Activated T-cell treated with anti-CD3 and anti-CD28 coated beads for 24 hours (primary cell): ENCODE data around the gene NAV2.

Experiments
- DNase-seq: peaks from one replicate; pipeline ENCODE4 v3.0.0-alpha.2; 2020; ENCODE audit warnings: low read depth

NAV2 gene

DNA sequence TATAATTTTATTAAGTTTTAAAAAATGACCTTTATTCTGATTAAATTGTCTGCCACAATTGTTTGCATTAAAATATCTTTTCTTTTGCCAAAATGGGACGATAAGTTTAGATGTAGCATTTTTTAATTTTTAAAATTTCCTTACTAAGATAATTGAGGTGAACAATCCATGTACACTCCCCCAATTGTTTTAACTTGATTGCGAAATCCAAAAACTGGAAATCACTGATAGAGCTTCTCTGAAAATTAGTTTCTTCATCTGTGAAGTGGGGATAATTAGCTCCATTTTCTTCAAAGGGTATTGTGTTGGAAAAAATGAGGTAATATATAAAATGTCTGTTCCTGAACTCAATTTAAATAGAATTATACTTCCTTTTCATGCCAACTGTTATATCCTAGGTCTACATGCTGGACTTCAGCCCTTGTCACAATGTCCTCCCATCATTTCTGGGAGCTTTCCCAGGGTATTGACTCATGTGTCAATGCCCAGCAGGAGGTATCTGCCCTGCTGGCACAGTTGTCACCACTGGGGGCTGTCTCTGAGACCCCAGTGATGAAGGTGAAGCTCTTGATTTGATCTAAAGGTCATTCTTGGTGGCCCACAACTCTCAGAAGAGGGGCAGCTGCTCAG, 28.7 kb upstream of the NAV2 start:
- no peak for DNase-seq

GRCh38 chr11:19686234-19686633, 26.4 kb upstream of the NAV2 start:
- no peak for DNase-seq

DNA sequence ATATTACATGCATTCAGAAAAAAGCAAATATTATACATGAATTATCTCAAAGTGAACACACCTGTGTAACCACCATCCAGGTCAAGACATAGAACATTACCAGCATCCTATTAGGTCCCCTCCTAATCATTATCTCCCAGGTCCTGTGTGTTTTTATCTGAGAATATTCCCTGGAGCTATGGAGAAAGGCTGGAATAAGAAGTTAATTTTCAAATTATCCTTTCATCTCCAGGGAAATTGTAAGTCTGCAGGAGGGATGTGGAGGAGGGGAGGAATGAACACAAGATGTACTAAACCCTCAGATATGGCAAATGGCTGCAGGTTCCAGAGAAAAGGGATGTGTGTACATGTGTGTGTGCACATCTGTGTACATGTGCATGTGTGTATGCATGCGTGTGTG, 25.2 kb upstream of the NAV2 start:
- no peak for DNase-seq

DNA sequence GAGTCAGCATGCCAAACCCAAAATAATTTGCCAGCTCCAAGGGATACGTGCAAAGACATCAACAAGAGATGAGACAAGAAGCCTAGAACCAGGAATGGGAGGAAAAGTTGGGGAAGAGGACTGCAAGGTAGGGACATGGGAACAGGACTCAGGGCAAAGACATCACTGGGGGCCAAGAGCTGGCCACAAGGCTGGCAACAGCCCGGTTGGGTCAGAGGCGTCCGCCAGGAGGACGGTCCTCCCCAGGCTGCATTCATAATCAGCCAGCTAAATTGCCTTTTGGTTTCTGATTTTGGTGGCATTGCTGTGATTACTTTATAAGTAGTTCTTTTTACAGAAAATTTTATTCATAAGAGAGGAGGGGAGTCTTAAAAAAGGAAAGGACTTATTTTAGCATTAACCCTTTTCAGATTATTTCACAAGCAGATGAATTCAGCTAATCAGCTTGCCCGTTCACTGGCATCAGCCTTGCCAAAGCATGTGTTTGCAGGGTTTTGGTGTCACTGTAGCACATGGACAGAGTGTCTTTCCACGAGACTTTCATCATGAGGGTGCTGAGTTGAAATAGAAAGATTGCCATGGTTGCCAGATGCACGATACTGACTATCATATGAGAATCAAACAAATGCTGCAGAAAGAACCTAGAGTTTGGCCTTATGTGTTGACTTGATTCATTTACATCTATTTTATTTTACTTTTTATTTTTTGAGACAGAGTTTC, 23.2 kb upstream of the NAV2 start:
- no peak for DNase-seq

GRCh38 chr11:19690885-19691284, 21.8 kb upstream of the NAV2 start:
- no peak for DNase-seq

DNA sequence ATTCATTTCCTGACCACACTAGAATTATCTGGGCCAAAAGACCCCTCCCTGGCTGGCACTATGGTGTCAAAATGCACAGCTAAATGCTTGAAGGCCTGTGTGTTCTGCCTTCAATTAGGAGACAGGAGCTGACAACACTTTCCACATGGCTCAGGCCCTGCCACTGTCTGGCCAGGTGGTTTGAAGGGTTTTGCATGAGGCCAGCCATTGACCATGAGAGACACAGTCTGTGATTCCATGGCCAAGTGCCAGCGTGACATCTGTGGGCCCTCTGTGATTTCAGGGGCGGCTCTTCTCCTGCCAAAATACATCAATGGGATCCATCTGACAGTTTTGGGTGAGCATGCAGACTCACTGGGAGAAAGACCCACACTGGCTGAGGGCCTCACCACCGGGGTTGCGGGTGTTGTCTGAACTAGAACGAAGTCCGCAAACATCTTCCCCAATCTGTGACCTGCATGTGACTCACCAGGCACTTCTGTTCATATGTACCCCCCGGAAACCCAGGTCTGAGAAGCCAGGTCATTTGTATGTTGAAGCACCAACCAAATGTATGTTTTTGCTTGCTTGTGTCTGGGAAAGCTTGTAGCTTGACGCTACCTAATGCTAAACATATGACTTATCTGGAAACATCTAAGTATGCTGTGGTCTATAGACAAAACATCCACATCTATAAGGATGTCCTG, 20.7 kb upstream of the NAV2 start:
- DNase-seq = no peak

DNA sequence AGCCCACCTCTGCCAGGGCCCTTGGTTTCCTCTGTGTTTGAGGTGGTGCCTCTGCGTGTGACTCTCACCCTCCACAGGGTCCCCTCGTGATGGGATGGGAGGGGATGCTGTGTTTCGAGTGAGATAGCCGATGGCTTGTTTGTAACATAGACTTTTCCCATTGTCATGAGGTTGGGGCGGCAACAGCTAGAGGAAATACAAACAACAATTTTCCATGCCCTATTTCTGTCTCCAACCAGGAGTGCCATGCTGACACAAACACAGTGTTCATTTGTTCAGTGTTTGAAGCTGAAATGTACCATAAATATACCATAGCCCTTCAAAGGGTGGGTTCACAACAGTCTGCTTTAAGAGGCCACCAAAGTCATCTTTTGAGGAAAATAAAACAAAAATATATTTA, 19.5 kb upstream of the NAV2 start:
- no peak for DNase-seq

- DNase-seq = no peak
These were observed 17.8 kb upstream of the NAV2 start for GRCh38 chr11:19694796-19695345.

DNA sequence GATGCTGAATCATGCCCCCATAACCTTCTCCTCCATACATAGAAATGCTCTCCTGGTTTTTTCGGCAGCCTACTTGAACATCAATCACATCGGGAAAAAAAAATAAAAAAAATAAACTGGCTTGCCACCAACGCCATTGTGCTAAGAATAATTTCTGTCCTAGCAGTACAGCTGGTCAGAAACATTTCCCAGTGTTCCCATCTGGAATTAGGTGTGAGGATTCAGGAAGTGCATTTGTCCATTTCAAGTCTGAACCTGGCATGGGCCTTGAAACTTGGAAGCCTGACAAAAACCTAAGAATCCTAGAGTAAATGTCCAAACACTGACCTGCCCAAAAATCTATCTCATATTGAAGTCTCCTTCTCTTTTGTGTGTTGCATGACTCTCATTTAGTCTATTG, 16.6 kb upstream of the NAV2 start:
- no peak for DNase-seq

GRCh38 chr11:19696904-19697303, 15.7 kb upstream of the NAV2 start:
- no peak for DNase-seq

GRCh38 chr11:19697721-19698121, 14.9 kb upstream of the NAV2 start:
- DNase-seq = no peak

DNA sequence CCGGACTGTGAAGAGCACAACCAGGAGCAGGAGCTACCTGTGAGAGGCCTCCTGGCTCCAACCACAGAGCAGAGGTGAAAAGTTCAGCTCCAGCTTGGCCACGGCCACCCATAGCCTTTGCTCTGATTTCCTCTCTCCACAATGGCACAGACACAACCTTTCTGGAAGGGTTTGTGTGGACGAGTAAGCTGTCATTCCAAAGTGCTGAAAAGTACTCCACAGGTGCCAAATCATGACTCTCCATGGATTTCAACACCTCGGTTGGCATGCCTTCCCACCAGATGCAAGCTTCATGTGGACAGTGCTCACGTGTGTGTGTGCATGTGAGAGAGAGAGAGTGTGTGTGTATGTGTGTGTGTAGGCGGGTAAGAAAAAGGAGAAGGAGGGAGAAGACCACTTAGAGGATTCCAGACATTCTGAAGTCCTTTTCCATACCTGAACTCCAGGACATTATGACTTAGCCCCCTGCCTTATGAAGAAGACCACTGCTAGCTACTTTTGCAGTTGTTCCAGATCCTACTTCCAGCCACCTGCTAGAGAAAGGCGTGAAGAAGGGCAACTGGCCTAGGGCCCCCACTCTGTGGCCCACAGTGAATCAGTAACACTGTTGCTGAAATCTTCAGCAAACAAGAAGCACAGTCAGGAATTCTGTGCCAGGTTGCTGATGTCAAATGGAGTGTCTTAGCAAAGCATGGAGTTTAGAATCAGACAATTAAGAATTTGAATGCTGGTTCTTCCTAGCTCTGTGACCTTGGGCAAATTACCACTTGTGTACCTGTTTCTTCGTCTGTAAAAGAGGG, 13.9 kb upstream of the NAV2 start:
- no peak for DNase-seq

GRCh38 chr11:19701421-19701820, 11.2 kb upstream of the NAV2 start:
- DNase-seq = no peak

DNA sequence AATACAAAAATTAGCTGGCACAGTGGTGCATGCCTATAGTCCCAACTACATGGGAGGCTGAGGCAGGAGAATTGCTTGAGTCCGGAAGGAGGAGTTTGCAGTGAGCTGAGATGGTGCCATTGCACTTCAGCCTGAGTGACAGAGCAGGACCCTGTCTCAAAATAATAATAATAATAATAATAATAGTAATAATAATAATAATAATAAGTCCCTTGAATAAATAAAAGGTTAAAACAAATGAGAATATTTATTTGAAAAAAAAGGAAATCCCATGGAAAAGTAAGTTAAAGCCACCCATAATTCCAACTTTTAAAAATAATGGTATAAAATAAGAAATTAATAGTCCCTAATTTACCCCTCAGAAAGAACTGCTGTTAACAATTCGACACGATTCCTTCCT, 10.0 kb upstream of the NAV2 start:
- no peak for DNase-seq

- no peak for DNase-seq
These were observed 9.4 kb upstream of the NAV2 start for GRCh38 chr11:19703211-19703610.

DNA sequence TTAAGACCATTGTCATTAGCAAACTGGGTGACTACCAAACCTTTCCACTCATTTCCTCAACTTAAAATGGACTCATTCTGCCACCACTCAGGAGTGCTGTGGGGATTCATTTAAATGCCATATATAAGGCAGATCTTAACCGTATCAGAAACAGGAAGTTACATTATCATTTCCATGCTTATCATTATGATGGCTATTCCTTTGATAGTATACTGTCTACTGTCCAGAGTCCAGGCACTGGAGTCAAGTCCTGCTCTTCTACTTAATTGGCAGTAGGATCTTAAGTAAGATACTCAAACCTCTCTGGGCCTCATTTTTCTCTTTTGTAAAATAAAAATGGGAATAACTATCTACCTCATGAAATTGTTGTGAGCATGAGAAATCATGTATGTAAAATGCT, 8.4 kb upstream of the NAV2 start:
- DNase-seq = no peak

DNA sequence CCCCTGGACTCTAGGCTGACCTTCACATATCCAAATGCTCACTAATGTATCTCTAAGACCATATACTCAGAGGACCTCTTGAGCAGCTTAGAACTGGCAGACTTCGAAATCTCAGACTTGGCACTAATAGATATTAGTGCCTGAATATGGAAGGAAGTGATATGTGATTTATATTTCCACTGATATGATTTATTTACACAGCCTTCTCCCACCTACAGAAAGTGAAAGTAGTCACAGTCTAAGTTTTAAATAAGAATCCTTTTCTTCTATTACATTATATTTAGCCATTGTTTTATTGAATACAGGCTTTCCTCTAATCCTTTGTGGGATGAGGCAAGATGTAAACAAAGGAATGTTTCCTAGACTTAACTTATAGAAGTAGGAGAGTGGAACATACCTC, 6.7 kb upstream of the NAV2 start:
- no peak for DNase-seq

DNA sequence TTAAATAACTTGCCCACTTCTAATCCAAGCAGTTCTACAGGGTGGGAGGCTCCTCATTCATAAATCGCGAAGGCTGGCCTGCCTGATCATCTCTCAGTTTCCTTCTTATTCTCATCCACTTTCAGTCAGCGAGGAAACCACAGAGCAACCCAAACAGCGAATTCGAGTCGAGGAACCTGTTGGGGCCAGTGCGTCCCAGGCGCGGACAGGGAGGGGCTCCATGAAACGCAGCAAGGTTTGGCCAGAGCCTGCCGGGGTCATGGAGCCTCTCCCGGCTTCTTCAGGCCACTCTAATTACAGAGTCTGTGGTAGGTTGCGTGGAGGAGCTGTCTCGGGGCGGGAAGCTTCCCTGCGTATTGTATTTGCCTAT, 741 bp upstream of the NAV2 start:
- no peak for DNase-seq

DNA sequence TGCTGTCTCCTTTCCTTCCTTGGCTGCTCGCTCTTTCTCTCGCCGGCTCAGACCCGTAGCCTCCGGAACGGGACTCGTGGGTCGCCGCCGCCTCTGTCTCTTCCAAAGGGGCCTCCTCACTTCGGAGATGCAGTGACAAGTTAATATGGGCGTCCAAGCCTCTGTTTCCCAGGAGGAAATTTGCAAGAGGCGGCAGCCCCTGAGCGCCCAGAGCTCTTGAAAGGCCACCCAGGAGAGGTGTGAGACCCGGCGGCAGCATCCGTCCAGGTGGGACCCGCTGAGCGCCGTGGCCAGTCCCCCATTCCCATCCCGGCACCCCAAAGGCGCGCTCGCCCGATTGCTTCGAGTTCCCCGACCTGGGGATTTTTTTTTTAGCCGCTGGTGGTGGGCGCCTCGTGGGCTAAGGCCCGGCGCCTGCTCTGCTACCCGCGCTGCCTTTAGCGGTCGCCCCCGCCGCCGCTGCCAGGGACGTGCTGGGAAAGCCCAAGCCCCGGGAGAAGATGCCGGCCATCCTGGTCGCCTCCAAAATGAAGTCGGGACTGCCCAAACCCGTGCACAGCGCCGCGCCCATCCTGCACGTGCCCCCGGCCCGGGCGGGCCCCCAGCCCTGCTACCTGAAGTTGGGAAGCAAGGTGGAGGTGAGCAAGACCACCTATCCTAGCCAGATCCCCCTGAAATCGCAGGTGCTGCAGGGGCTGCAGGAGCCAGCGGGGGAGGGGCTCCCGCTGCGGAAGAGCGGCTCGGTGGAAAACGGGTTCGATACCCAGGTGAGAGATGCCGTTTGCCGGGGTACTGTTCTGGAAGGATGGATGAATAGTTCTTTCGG, 772 bp downstream of the NAV2 start:
- no peak for DNase-seq

GRCh38 chr11:19714022-19714386, 1.4 kb downstream of the NAV2 start:
- no peak for DNase-seq
